Natural killer cell treated with Interleukin-12 subunit alpha and Interleukin-12 subunit beta and Interleukin-15 and Interleukin-18, amount 100 ng/mL, for 72 hours (primary cell): ENCODE measurements around the gene LNX2. TPM values are rescaled to one million over a fixed set of nuclear protein-coding genes. Genes with fewer than 3 reads are reported as not detected.

Experiments used
- total RNA-seq, 2 donors: library from RNA; stranded (reverse); gene quantifications; one replicate each; pipeline ENCODE4 v1.2.3, GENCODE V29; 2022

LNX2 gene
- total RNA-seq, 2 donors from 2014 or later: 4.1 to 4.2 TPM

Other genes with a start within 250 kb of the LNX2 start
- gene GTF3A, start 195.9 kb downstream of the LNX2 start, total RNA-seq: 100 to 1,000 TPM; 107 to 244 TPM
- gene MTIF3, start 170.0 kb downstream of the LNX2 start, total RNA-seq: 10 to 100 TPM; 31.4 to 41.8 TPM
- 100 to 1,000 TPM in 1 of 2 donors, 10 to 100 TPM in 1; 95.2 to 112 TPM for gene POLR1D, start 1.4 kb upstream of the LNX2 start, total RNA-seq
- gene GSX1, start 172.0 kb upstream of the LNX2 start, total RNA-seq: not detected